ENCODE results near the gene CNTNAP2.

GRCh38 chr7:147089608-147090007, 973.0 kb downstream of the CNTNAP2 start:
- TF ChIP-seq POLR2A (IDR thresholded peaks at IDR 0.05) (no peak), CTCF (IDR thresholded peaks at IDR 0.05) (no peak)
